ENCODE measurements around the gene ATP9B.

- TF ChIP-seq EZH2 (IDR thresholded peaks at IDR 0.05; ENCODE audit: insufficient read depth, poor library complexity, severe bottlenecking) (no peak), EZH2phosphoT487 (IDR thresholded peaks at IDR 0.05; ENCODE audit: insufficient read depth, low read depth) (no peak)
Measured at GRCh38 chr18:79410171-79410641, 341.0 kb downstream of the ATP9B start.

Data from GM23248 (cell line).